ENCODE measurements around the gene CGB8.

The CGB8 gene

GRCh38 chr19:49016067-49016839, 32.7 kb downstream of the CGB8 start:
- Histone ChIP-seq H3K36me3 (replicated peaks; ENCODE audit: low read depth, low read length) (peaks cover 29% of the 10 kb centered on the region), H3K27ac (ENCODE audit: low read length) (no peak overlapping the region), H3K4me1 (ENCODE audit: low read length) (peaks cover 9% of the 10 kb centered on the region), H2AFZ (ENCODE audit: low read depth, low read length) (no peak overlapping the region), H3K27me3 (ENCODE audit: low read depth, low read length) (no peaks in the 10 kb centered on the region), H3K4me3 (ENCODE audit: low read length) (no peak overlapping the region), H3K9me3 (ENCODE audit: insufficient read depth, low read length) (no peaks in the 10 kb centered on the region), H3K9ac (ENCODE audit: low read length) (no peak overlapping the region), H3K79me2 (ENCODE audit: low read length) (no peaks in the 10 kb centered on the region), H4K20me1 (ENCODE audit: insufficient read depth, low read length) (no peaks in the 10 kb centered on the region), H3K4me2 (ENCODE audit: low read length) (no peak overlapping the region)
- TF ChIP-seq EZH2phosphoT487 (IDR thresholded peaks at IDR 0.05; ENCODE audit: low read depth): no peak
- TF ChIP-seq, protein P1, sequence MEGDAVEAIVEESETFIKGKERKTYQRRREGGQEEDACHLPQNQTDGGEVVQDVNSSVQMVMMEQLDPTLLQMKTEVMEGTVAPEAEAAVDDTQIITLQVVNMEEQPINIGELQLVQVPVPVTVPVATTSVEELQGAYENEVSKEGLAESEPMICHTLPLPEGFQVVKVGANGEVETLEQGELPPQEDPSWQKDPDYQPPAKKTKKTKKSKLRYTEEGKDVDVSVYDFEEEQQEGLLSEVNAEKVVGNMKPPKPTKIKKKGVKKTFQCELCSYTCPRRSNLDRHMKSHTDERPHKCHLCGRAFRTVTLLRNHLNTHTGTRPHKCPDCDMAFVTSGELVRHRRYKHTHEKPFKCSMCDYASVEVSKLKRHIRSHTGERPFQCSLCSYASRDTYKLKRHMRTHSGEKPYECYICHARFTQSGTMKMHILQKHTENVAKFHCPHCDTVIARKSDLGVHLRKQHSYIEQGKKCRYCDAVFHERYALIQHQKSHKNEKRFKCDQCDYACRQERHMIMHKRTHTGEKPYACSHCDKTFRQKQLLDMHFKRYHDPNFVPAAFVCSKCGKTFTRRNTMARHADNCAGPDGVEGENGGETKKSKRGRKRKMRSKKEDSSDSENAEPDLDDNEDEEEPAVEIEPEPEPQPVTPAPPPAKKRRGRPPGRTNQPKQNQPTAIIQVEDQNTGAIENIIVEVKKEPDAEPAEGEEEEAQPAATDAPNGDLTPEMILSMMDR (IDR thresholded peaks at IDR 0.05; ENCODE audit: low read depth, low read length): no peak

- Histone ChIP-seq H3K27me3 (ENCODE audit: low read depth, low read length) (no peaks in the 10 kb centered on the region), H3K79me2 (ENCODE audit: low read length) (no peaks in the 10 kb centered on the region), H2AFZ (ENCODE audit: low read depth, low read length) (no peak overlapping the region), H3K27ac (ENCODE audit: low read length) (no peak overlapping the region), H4K20me1 (ENCODE audit: insufficient read depth, low read length) (no peaks in the 10 kb centered on the region), H3K9ac (ENCODE audit: low read length) (no peak overlapping the region), H3K9me3 (ENCODE audit: insufficient read depth, low read length) (no peaks in the 10 kb centered on the region), H3K4me2 (ENCODE audit: low read length) (no peak overlapping the region), H3K4me1 (ENCODE audit: low read length) (no peaks in the 10 kb centered on the region), H3K4me3 (ENCODE audit: low read length) (no peak overlapping the region), H3K36me3 (replicated peaks; ENCODE audit: low read depth, low read length) (peaks cover 38% of the 10 kb centered on the region)
- TF ChIP-seq EZH2phosphoT487 (IDR thresholded peaks at IDR 0.05; ENCODE audit: low read depth): no peak
- TF ChIP-seq, protein P1 (IDR thresholded peaks at IDR 0.05; ENCODE audit: low read depth, low read length): no peak
Observed at GRCh38 chr19:49014870-49015255, 34.0 kb downstream of the CGB8 start.

GRCh38 chr19:49014123-49014869, 34.6 kb downstream of the CGB8 start:
- Histone ChIP-seq H4K20me1 (ENCODE audit: insufficient read depth, low read length) (no peaks in the 10 kb centered on the region), H3K27ac (ENCODE audit: low read length) (no peak overlapping the region), H3K9ac (ENCODE audit: low read length) (no peak overlapping the region), H3K4me1 (ENCODE audit: low read length) (no peaks in the 10 kb centered on the region), H2AFZ (ENCODE audit: low read depth, low read length) (no peak overlapping the region), H3K27me3 (ENCODE audit: low read depth, low read length) (no peaks in the 10 kb centered on the region), H3K4me2 (ENCODE audit: low read length) (no peak overlapping the region), H3K9me3 (ENCODE audit: insufficient read depth, low read length) (no peaks in the 10 kb centered on the region), H3K36me3 (replicated peaks; ENCODE audit: low read depth, low read length) (peaks cover 42% of the 10 kb centered on the region), H3K4me3 (ENCODE audit: low read length) (no peak overlapping the region), H3K79me2 (ENCODE audit: low read length) (no peaks in the 10 kb centered on the region)
- TF ChIP-seq, protein P1 (IDR thresholded peaks at IDR 0.05; ENCODE audit: low read depth, low read length): no peak
- no peak for TF ChIP-seq EZH2phosphoT487 (IDR thresholded peaks at IDR 0.05; ENCODE audit: low read depth)

GRCh38 chr19:49011194-49011593, 37.7 kb downstream of the CGB8 start:
- Histone ChIP-seq H3K27ac (ENCODE audit: low read length) (no peak overlapping the region), H3K79me2 (ENCODE audit: low read length) (no peaks in the 10 kb centered on the region), H3K4me1 (ENCODE audit: low read length) (no peaks in the 10 kb centered on the region), H3K27me3 (ENCODE audit: low read depth, low read length) (no peaks in the 10 kb centered on the region), H3K4me3 (ENCODE audit: low read length) (no peak overlapping the region), H3K9ac (ENCODE audit: low read length) (no peak overlapping the region), H4K20me1 (ENCODE audit: insufficient read depth, low read length) (no peaks in the 10 kb centered on the region), H3K36me3 (replicated peaks; ENCODE audit: low read depth, low read length) (peaks cover 52% of the 10 kb centered on the region), H3K4me2 (ENCODE audit: low read length) (no peak overlapping the region), H3K9me3 (ENCODE audit: insufficient read depth, low read length) (no peaks in the 10 kb centered on the region), H2AFZ (ENCODE audit: low read depth, low read length) (no peak overlapping the region)
- TF ChIP-seq EZH2phosphoT487 (IDR thresholded peaks at IDR 0.05; ENCODE audit: low read depth): no peak
- TF ChIP-seq, protein P1 (IDR thresholded peaks at IDR 0.05; ENCODE audit: low read depth, low read length): no peak

Measured in OCI-LY3 (cell line).